ENCODE measurements around the gene SSBP3.

GRCh38 chr1:54240741-54241335 lies 165.4 kb downstream of the SSBP3 start:
- TF ChIP-seq ZNF281 (CRISPR knock-in tag; IDR thresholded peaks at IDR 0.05; ENCODE audit: borderline replicate concordance) = no peak
- no peak for TF ChIP-seq CTCF (CRISPR knock-in tag; IDR thresholded peaks at IDR 0.05)
